NCI-H2196 (cell line): Measurements from ENCODE around the gene INO80.
"Not testable (repeated sequence)": the region's sequence is repeated elsewhere in the genome, so short reads cannot be mapped to it uniquely, and the experiment has no call there.

Experiments used
- DNase-seq: peaks from one replicate; lab custom pipeline; 2025; ENCODE audit not compliant: unreplicated experiment; lab: John Stamatoyannopoulos, UW

Gene INO80

GRCh38 chr15:41122849-41123248 lies 6.8 kb upstream of the INO80 start:
- no peak for DNase-seq

GRCh38 chr15:41121951-41122350 lies 5.9 kb upstream of the INO80 start:
- DNase-seq = no peak

- DNase-seq = no peak
Observed at GRCh38 chr15:41116962-41117252, 827 bp upstream of the INO80 start.

GRCh38 chr15:41115652-41116115 lies 396 bp downstream of the INO80 start:
- peak; percentile 32 for DNase-seq

GRCh38 chr15:41115161-41115651 lies 874 bp downstream of the INO80 start:
- no peak for DNase-seq

- no peak for DNase-seq
Observed at GRCh38 chr15:41106947-41107346, 9.1 kb downstream of the INO80 start.

GRCh38 chr15:41105348-41106334 lies 10.4 kb downstream of the INO80 start:
- no peak for DNase-seq

- DNase-seq = peak; percentile 7
Observed at GRCh38 chr15:41104234-41104633, 11.8 kb downstream of the INO80 start.

GRCh38 chr15:41102854-41103253 lies 13.2 kb downstream of the INO80 start:
- DNase-seq = no peak

- no peak for DNase-seq
Observed at GRCh38 chr15:41096178-41096577, 19.9 kb downstream of the INO80 start.

GRCh38 chr15:41085029-41085428 lies 31.1 kb downstream of the INO80 start:
- no peak for DNase-seq

- DNase-seq = no peak
Observed at GRCh38 chr15:41080144-41080543, 35.9 kb downstream of the INO80 start.

GRCh38 chr15:41079717-41080116 lies 36.4 kb downstream of the INO80 start:
- no peak for DNase-seq

GRCh38 chr15:41078879-41079278 lies 37.2 kb downstream of the INO80 start:
- not testable (repeated sequence) for DNase-seq

GRCh38 chr15:41078125-41078524 lies 38.0 kb downstream of the INO80 start:
- no peak for DNase-seq

GRCh38 chr15:41073028-41073427 lies 43.1 kb downstream of the INO80 start:
- DNase-seq = no peak

GRCh38 chr15:41072013-41072412 lies 44.1 kb downstream of the INO80 start:
- no peak for DNase-seq

- no peak for DNase-seq
Observed at GRCh38 chr15:41066516-41066915, 49.6 kb downstream of the INO80 start.

- DNase-seq = no peak
Observed at GRCh38 chr15:41061667-41062066, 54.4 kb downstream of the INO80 start.

- DNase-seq = no peak
Observed at GRCh38 chr15:41060505-41060904, 55.6 kb downstream of the INO80 start.

- no peak for DNase-seq
Observed at GRCh38 chr15:41056810-41057209, 59.3 kb downstream of the INO80 start.

GRCh38 chr15:41055706-41056105 lies 60.4 kb downstream of the INO80 start:
- no peak for DNase-seq

GRCh38 chr15:41051139-41051538 lies 64.9 kb downstream of the INO80 start:
- no peak for DNase-seq
